ENCODE results near the gene MBIP.

- TF ChIP-seq CTCF (IDR thresholded peaks at IDR 0.05; ENCODE audit: insufficient read depth, low read length) (no peak), REST (IDR thresholded peaks at IDR 0.05; ENCODE audit: insufficient replicate concordance, low read depth) (no peak)
Observed at GRCh38 chr14:36302823-36303222, 17.6 kb downstream of the MBIP start.
